SK-N-SH (cell line): ENCODE data around the gene ARHGAP36. TPM values are rescaled to one million over a fixed set of nuclear protein-coding genes. Genes with fewer than 3 reads are reported as not detected.

ENCODE experiments used
- CTCF ChIA-PET: fragments of 300-600, 350-600 bp; formaldehyde crosslinking; extraction: SDS; loops from one replicate; lab custom pipeline; 2021; lab: Yijun Ruan, JAX
- POLR2A ChIA-PET: fragments of 350-600 bp; sonication (Branson Sonifier 250); formaldehyde crosslinking; extraction: SDS; loops from one replicate; lab custom pipeline; 2020; ENCODE audit warnings: antibody characterized with exemption, inconsistent platforms; lab: Yijun Ruan, JAX
- DNase-seq: peaks from one replicate; pipeline ENCODE4 v3.0.0; 2012
- H2AFZ ChIP-seq: fragments of 200-600 bp; sonication (generic); 2 replicates; pipeline ENCODE4 v1.8.1; 2016; ENCODE audit warnings: antibody characterized with exemption, mild to moderate bottlenecking, low read depth
- H3F3A ChIP-seq: fragments of 200-600 bp; sonication (generic); replicated peaks from 2 replicates; pipeline ENCODE3; 2016; ENCODE audit warnings: antibody characterized with exemption, mild to moderate bottlenecking; ENCODE audit not compliant: insufficient read depth
- H3K27ac ChIP-seq, 2 experiments: fragments of 200-500 bp in 1 of 2; fragments of 200-600 bp in 1 of 2; sonication (Bioruptor generic) in 1 of 2; sonication (generic), shearing (Covaris generic) in 1 of 2; 2 replicates each; pipeline versions ENCODE4 v1.5.1 to v1.6.1; 2014 to 2016; ENCODE audit warnings: low read depth in 2 of 2, inconsistent platforms in 1 of 2, low read length in 1 of 2, mild to moderate bottlenecking in 1 of 2, mixed read lengths in 1 of 2
- H3K27me3 ChIP-seq: fragments of 200-600 bp; sonication (generic), shearing (Covaris generic); 2 replicates; pipeline ENCODE4 v1.6.1; 2016; ENCODE audit warnings: mixed run types; ENCODE audit not compliant: insufficient read depth
- H3K36me3 ChIP-seq, 2 experiments: fragments of 200-500 bp in 1 of 2; fragments of 200-600 bp in 1 of 2; sonication (Bioruptor generic) in 1 of 2; sonication (generic) in 1 of 2; replicated peaks in 1 of 2; 2 replicates each; pipeline versions ENCODE3 to v1.5.1; 2014 to 2016; ENCODE audit warnings: low read length in 1 of 2, mild to moderate bottlenecking in 1 of 2; ENCODE audit not compliant: insufficient read depth in 2 of 2, control insufficient read depth in 1 of 2
- H3K4me1 ChIP-seq, 2 experiments: fragments of 200-500 bp in 1 of 2; fragments of 200-600 bp in 1 of 2; sonication (Bioruptor generic) in 1 of 2; sonication (generic), shearing (Covaris generic) in 1 of 2; 2 replicates each; pipeline versions ENCODE4 v1.5.1 to v1.6.1; 2014 to 2016; ENCODE audit warnings: low read depth in 1 of 2, low read length in 1 of 2, mixed run types in 1 of 2; ENCODE audit not compliant: insufficient read depth in 2 of 2, control insufficient read depth in 1 of 2
- H3K4me2 ChIP-seq: fragments of 200-600 bp; sonication (generic), shearing (Covaris generic); 2 replicates; pipeline ENCODE4 v1.6.1; 2017; ENCODE audit warnings: mixed run types
- H3K4me3 ChIP-seq, 2 experiments: fragments of 200-500 bp in 1 of 2; fragments of 200-600 bp in 1 of 2; sonication (Bioruptor generic) in 1 of 2; sonication (generic), shearing (Covaris generic) in 1 of 2; 2 replicates each; pipeline versions ENCODE4 v1.5.1 to v1.8.1; 2014 to 2016; ENCODE audit warnings: low read depth in 2 of 2, inconsistent platforms in 1 of 2, low read length in 1 of 2, mild to moderate bottlenecking in 1 of 2, mixed read lengths in 1 of 2, moderate library complexity in 1 of 2
- H3K79me2 ChIP-seq: fragments of 200-600 bp; sonication (generic); 2 replicates; pipeline ENCODE4 v1.8.1; 2017; ENCODE audit warnings: mild to moderate bottlenecking; ENCODE audit not compliant: insufficient read depth
- H3K9ac ChIP-seq: fragments of 200-600 bp; sonication (generic); 2 replicates; pipeline ENCODE4 v1.6.1; 2017; ENCODE audit warnings: mixed run types
- H3K9me2 ChIP-seq: fragments of 200-600 bp; sonication (generic); 2 replicates; pipeline ENCODE4 v1.6.1; 2017; ENCODE audit warnings: mixed run types
- H3K9me3 ChIP-seq: fragments of 200-600 bp; sonication (generic); 2 replicates; pipeline ENCODE4 v1.6.1; 2017; ENCODE audit warnings: mixed run types, mild to moderate bottlenecking, moderate library complexity
- H4K20me1 ChIP-seq: fragments of 200-600 bp; sonication (generic); 2 replicates; pipeline ENCODE4 v1.6.1; 2017; ENCODE audit warnings: mild to moderate bottlenecking, mixed run types; ENCODE audit not compliant: insufficient read depth
- CHD2 ChIP-seq: fragments of 150-350 bp; IDR thresholded peaks from 2 replicates; pipeline ENCODE4 v1.6.1; 2018; ENCODE audit warnings: low read length; ENCODE audit not compliant: partially characterized antibody
- EP300 ChIP-seq, 2 experiments: IDR thresholded peaks; 2 replicates each; pipeline versions ENCODE4 v1.4.0 to v1.6.1; 2012; ENCODE audit warnings: borderline replicate concordance in 1 of 2, low read depth in 1 of 2, low read length in 1 of 2
- FOSL2 ChIP-seq: IDR thresholded peaks from 2 replicates; pipeline ENCODE4 v1.4.0; 2012; ENCODE audit warnings: low read depth, mild to moderate bottlenecking, moderate library complexity, borderline replicate concordance
- FOXJ3 ChIP-seq: sonication (generic); formaldehyde crosslinking; IDR thresholded peaks from 2 replicates; pipeline ENCODE4 v1.5.1; 2020; ENCODE audit warnings: mild to moderate bottlenecking, missing genetic modification reagents
- IRF3 ChIP-seq: fragments of 150-350 bp; IDR thresholded peaks from 2 replicates; pipeline ENCODE4 v1.6.1; 2016; ENCODE audit warnings: mild to moderate bottlenecking, low read depth, low read length
- JUND ChIP-seq: IDR thresholded peaks from 2 replicates; pipeline ENCODE4 v1.4.0; 2012
- MEF2A ChIP-seq: IDR thresholded peaks from 2 replicates; pipeline ENCODE4 v1.4.0; 2012; ENCODE audit warnings: low read depth, borderline replicate concordance
- MXI1 ChIP-seq: IDR thresholded peaks from 2 replicates; pipeline ENCODE4 v1.6.1; 2012; ENCODE audit warnings: mild to moderate bottlenecking, low read depth, low read length, improper control_type of control experiment
- PBX3 ChIP-seq: IDR thresholded peaks from 2 replicates; pipeline ENCODE4; 2012
- RAD21 ChIP-seq: IDR thresholded peaks from 2 replicates; pipeline ENCODE4 v1.6.1; 2012; ENCODE audit warnings: mild to moderate bottlenecking, low read length
- REST ChIP-seq: IDR thresholded peaks from 2 replicates; pipeline ENCODE4 v1.6.1; 2012; ENCODE audit warnings: mild to moderate bottlenecking, low read depth, low read length, moderate library complexity
- RFX5 ChIP-seq: IDR thresholded peaks from 2 replicates; pipeline ENCODE4 v1.6.1; 2012; ENCODE audit warnings: mild to moderate bottlenecking, improper control_type of control experiment, low read length
- SIN3A ChIP-seq: IDR thresholded peaks from 2 replicates; pipeline ENCODE4 v1.6.1; 2012; ENCODE audit warnings: low read depth, mild to moderate bottlenecking, low read length, moderate library complexity, borderline replicate concordance
- TAF1 ChIP-seq: IDR thresholded peaks from 2 replicates; pipeline ENCODE4 v1.6.1; 2012; ENCODE audit warnings: low read depth, mild to moderate bottlenecking, low read length, moderate library complexity, borderline replicate concordance
- TCF12 ChIP-seq: IDR thresholded peaks from 2 replicates; pipeline ENCODE4 v1.4.0; 2012
- YY1 ChIP-seq: IDR thresholded peaks from 2 replicates; pipeline ENCODE4 v1.4.0; 2012; ENCODE audit warnings: low read depth, mild to moderate bottlenecking
- ZBTB33 ChIP-seq: IDR thresholded peaks from 2 replicates; pipeline ENCODE4 v1.4.0; 2012; ENCODE audit warnings: low read depth, borderline replicate concordance
- WGBS: methylation state at CpG from one replicate; pipeline ENCODE4 v1.1.6; 2017; ENCODE audit warnings: low lambda C conversion rate; 5-methylcytosine and 5-hydroxymethylcytosine counted together
- polyA plus RNA-seq, 3 experiments: library from polyadenylated mRNA; depleted of rRNA; stranded (reverse); fragments of >200 nt; gene quantifications; 2 replicates each; pipeline ENCODE4 v1.2.3, GENCODE V29; 2012

Gene ARHGAP36
- polyA plus RNA-seq, 1 of the 3 experiments (the other 2 are of a cell fraction) = 0.23 TPM

- ChIA-PET CTCF (interaction anchor here (1.6 kb wide), 1 partner anchor 8 kb away, joined by 7 read pairs; no protein-coding TSS in a partner anchor), POLR2A (no interaction called here)
- Histone ChIP-seq H4K20me1 (no peaks in the 10 kb centered on the region), H2AFZ (no peak overlapping the region), H3K27ac (no peak overlapping the region), H3K4me1 (no peaks in the 10 kb centered on the region; a peak in 1 of 4 replicates), H3K36me3 (no peaks in the 10 kb centered on the region), H3K4me3 (no peak overlapping the region), H3K9me3 (no peaks in the 10 kb centered on the region), H3F3A (no peaks in the 10 kb centered on the region), H3K27me3 (no peaks in the 10 kb centered on the region; the same call in 1 of the 2 replicates), H3K79me2 (no peaks in the 10 kb centered on the region), H3K4me2 (no peak overlapping the region), H3K9me2 (no peaks in the 10 kb centered on the region), H3K9ac (no peak overlapping the region)
- WGBS = 28% methylated on average over 6 of the region's 6 CpGs
- DNase-seq = no peak
- no peak for TF ChIP-seq EP300 (IDR thresholded peaks at IDR 0.05; ENCODE audit: borderline replicate concordance in 1 of 2, low read depth in 1 of 2, low read length in 1 of 2)
- TF ChIP-seq SIN3A = no peak
- TF ChIP-seq RAD21 = no peak
- TF ChIP-seq IRF3 = no peak
- no peak for TF ChIP-seq RFX5
- TF ChIP-seq PBX3 = no peak
- no peak for TF ChIP-seq YY1
- TF ChIP-seq TCF12 = no peak
- TF ChIP-seq FOSL2 = no peak
- TF ChIP-seq FOXJ3 (CRISPR knock-in tag) = no peak
- no peak for TF ChIP-seq CHD2
- TF ChIP-seq MXI1 = no peak
- TF ChIP-seq JUND = no peak
- no peak for TF ChIP-seq REST
- TF ChIP-seq TAF1 = no peak
- no peak for TF ChIP-seq MEF2A
- no peak for TF ChIP-seq ZBTB33
Observed at GRCh38 chrX:131061306-131061705, 3.2 kb downstream of the ARHGAP36 start.
